ENCODE measurements around the gene SHISA8.

Gene SHISA8

GRCh38 chr22:41933411-41934177, 18.7 kb upstream of the SHISA8 start:
- DNase-seq, result no peak

- DNase-seq, result no peak
Measured at GRCh38 chr22:41932353-41932752, 17.5 kb upstream of the SHISA8 start.

DNA sequence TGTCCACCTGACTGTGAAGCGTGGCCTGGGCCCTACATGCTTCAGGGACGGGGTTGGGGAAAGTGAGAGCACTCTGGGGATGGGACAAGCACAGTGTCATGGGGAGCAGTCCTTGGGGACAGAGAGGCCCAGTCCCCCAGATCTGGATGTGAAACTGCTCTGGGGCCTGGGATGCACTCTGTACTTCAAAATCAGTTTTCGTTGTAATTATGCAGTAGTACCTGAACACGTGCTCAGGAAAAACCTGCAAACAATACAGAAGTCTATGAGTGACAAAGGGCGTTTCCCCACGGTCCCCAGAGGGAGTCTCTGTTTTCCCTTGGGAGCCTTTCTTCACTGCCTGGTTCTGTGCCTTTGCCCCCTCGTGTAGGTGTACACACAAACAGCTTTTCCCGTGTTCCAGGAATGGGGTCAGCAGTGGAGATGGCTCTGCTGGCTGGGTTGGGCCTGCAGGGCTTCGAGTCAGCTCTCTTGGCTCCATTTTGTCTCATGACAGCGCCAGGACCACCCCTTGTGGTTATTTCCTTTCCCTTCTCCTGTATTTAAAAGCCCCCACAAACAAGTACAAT, 16.9 kb upstream of the SHISA8 start:
- no peak for DNase-seq

DNA sequence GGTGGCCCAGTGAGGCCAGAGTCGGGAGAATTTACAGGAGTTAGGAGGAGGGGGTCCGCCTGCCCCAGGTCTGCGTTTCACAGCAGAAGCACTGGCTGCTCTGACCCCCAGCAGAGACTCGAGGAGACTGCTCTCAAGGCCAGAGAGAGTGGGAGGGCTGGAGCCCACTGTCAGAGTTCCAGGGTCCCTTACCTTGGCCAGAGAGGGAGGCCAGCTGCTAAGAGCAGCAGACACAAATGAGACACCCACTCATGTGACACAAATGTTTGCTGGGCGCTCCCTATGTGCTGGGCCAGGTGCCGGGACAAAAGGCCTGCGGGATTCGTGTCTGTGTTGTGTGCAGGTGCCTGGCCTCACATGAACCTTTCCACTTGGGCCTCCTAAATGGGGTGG, 14.5 kb upstream of the SHISA8 start:
- DNase-seq, result no peak

DNA sequence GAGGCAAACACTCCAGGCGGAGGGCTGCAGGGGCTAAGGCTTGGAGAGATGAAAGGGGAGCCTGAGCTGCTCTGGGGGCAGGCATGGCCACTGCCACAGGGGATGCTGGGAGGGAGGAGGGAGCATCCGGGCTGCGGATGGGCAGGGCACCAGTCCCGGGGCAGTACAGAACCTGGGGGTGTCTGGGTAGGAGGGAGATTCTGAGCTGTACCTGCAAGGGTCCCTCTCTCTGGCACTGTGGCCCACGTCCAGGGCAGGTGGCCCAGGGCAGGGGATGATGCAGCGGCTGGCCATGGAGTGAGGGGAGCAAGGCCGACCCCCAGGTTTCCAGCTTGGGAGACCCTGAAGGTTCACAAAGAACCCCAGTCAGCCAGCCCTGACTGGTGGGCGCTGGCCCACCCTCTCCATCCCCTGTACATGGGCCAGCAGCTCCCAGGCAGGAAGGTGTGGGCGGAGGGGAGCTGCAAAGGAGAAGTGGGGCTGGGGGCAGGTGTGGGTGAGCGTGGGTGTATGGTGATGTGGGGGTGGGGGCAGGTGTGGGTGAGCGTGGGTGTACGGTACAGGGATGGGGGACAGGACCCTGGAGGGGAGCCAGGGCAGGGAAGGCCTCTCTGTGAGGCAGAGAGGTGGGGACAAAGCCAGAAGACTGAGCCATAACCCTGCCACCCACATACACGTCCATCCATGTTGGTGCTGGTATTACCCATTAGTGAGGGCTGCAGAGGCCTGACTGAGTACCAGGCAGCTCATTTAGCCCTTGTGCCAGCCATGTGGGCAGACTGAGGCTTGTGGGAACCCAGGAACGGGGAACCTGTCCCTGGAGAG, 13.9 kb upstream of the SHISA8 start:
- DNase-seq, result no peak

- no peak for DNase-seq
Measured at GRCh38 chr22:41927813-41928212, 12.9 kb upstream of the SHISA8 start.

GRCh38 chr22:41925783-41926460, 11.0 kb upstream of the SHISA8 start:
- peak; percentile 62 for DNase-seq

DNA sequence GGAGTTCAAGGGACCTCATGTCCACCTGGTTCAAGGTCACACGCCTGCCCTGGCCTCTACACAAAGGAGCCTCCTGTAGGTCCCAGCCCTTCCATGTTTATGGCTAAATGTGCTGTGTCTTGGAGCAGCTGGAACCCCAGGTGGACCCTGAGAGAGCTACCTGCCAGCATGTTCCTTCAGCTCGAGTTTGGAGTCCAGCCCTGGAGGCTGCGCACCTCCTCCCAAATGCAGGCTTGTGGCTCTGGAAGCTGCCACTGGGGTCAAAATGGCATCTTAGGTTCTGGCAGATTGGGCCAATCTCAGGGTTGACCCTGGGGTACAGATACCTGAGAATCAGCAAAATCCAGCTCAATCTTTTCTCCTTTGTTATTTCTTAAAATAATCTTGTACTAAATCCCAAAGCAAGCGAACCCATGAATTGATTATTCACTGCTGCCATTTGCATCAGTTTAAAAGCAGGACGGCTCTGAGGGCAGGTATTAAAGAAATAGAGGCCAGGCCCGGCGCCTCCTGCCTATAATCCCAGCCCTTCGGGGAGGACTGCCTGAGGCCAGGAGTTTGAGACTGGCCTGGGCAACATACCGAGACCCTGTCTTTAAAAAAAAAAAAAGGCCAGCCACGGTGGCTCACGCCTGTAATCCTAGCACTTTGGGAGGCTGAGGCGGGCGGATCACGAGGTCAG, 8.9 kb upstream of the SHISA8 start:
- DNase-seq, result no peak

DNA sequence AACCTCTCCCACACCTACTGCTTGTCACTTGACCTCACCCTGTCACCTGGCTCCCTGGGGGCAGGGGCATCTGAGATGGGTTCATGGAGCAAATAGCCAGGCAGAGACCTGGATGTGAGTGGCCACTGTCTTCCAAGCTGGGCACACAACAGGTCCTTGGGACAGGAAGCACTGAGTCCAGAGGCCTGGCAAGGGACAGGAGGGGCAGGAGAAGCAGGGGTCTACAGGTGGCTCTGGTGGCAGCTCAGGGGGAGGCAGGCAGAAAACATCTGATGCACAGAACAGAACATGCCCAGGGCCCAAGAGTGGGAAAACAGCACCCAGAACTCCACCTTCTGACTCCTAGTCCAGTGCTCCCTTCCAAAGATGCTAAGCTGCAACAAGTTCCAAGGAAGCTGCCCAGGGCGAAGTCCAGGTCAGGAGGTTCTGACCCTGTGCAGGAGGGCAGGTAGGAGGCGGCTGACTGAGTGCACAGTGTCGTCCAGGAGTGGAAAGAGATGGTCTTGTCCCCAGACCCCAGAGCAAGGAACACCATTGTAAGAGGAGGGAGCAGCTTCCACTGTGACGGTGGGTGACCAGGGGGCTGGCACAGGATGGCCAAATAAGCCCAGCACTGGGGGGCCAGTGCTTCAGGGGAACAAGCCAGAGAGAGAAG, 8.2 kb upstream of the SHISA8 start:
- no peak for DNase-seq

GRCh38 chr22:41922328-41922727, 7.5 kb upstream of the SHISA8 start:
- DNase-seq, result no peak

GRCh38 chr22:41920271-41920976, 5.5 kb upstream of the SHISA8 start:
- no peak for DNase-seq

GRCh38 chr22:41919357-41920224, 4.7 kb upstream of the SHISA8 start:
- peak; percentile 51 for DNase-seq

- DNase-seq, result no peak
Measured at GRCh38 chr22:41917903-41918791, 3.3 kb upstream of the SHISA8 start.

- no peak for DNase-seq
Measured at GRCh38 chr22:41917375-41917902, 2.6 kb upstream of the SHISA8 start.

- DNase-seq, result no peak
Measured at GRCh38 chr22:41916745-41917358, 2.0 kb upstream of the SHISA8 start.

- no peak for DNase-seq
Measured at GRCh38 chr22:41915786-41916493, 1.1 kb upstream of the SHISA8 start.

- DNase-seq, result no peak
Measured at GRCh38 chr22:41914611-41915034, 251 bp downstream of the SHISA8 start.
